Astrocyte of the hippocampus (primary cell): ENCODE results near the gene CTNNBIP1.
A peak's percentile ranks its signal among the peaks of the same experiment; 100 is the strongest.

Source experiments
- DNase-seq: peaks from one replicate; pipeline ENCODE4 v3.0.0; 2011; ENCODE audit warnings: low read depth, low spot score

The CTNNBIP1 gene

DNA sequence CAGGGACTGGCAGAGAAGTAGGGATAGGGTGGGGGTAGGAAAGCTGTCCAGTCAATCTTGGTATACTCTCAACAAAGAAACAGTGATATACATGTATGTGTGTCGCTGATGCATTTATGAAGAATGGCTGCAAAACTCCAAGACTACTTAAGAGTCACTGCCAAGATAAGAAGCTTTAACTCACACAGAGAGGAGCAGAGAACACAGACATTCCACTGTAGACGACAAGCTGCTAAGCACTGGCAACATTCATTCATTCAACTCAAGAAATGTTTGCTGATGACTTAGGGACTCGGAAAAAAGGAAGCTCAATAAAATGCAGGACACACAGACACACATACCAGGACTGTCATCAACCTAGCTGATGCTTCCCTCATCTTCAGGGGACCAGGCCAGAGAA is 5.5 kb downstream of the CTNNBIP1 start:
- peak; percentile 33 for DNase-seq

DNA sequence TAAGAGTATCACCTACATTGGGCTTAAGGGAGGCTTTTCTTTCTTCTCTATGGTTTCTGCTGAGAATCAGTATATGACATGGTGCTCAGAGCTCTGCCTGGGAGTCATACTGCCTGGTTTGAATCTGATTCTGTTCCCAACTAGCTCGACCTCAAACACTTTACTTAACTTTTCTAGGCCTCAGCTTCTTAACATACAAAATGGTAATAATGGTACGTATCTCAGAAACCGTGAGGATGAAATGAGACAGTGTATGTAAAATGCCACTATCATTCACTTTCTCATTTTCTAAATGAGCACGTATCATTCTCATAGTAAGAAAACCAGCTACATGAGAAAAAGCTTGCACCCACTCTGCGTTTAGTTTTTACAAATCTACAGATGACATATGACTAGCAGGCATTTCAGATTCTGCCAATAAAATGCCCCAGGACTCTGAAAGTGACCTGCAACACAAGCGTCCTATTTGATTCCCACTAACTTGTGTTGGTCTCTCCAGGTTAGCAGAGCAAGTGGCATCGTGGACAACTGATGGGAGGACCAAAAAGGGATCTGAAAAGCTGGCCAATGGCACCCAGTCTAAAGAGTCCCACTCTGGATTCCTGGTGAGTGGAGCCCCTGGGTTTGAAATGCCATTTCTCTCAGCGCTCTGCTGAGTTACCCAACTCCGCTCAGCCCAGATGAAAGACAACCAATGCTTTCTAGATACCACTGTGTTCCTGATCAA is 6.1 kb downstream of the CTNNBIP1 start:
- no peak for DNase-seq

DNA sequence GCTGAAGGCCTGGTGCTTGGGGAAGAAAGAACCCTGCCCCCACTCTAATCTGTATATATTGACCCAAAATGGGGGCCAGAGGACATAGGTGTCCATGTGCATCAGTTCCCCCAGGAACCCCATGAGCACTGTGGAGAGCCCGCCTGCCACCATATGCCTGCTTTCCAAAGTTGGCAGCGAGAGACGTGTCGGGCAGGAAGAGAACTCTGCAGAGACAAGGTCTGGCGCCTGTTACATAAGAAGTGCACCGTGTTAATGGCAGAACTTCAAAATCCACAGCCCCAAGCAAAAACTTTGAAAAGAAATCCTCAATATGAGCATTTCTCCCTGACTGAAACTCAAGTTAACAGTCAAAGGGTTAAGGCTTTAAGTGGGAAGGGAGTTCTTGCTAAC is 8.0 kb downstream of the CTNNBIP1 start:
- DNase-seq: no peak

- no peak for DNase-seq
Observed at GRCh38 chr1:9901148-9902059, 8.7 kb downstream of the CTNNBIP1 start.

GRCh38 chr1:9900142-9901043 is 9.7 kb downstream of the CTNNBIP1 start:
- DNase-seq: no peak

GRCh38 chr1:9894115-9894514 is 16.0 kb downstream of the CTNNBIP1 start:
- DNase-seq: no peak

GRCh38 chr1:9892563-9893528 is 17.2 kb downstream of the CTNNBIP1 start:
- DNase-seq: peak; percentile 84

DNA sequence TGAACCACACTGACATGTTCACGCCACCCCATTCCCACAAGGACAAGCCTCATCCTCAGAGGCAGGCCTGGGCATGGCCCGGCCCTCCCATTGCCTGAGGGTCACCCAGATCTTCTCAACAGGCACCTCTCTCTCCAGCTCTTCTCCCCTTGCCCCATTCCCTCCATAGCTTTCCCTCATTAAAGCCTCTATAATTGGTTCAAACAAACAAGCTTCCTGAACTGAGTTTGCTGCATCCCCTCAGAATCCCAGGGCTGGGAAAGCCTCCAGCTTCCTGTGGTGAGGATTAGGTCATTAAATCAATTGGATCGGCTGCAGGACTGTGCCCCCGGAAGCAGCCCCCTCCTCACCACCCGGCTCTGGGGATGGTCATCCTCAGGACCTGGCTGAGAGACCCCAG is 18.9 kb downstream of the CTNNBIP1 start:
- DNase-seq: peak; percentile 80

GRCh38 chr1:9890224-9890731 is 19.8 kb downstream of the CTNNBIP1 start:
- DNase-seq: peak; percentile 81

DNA sequence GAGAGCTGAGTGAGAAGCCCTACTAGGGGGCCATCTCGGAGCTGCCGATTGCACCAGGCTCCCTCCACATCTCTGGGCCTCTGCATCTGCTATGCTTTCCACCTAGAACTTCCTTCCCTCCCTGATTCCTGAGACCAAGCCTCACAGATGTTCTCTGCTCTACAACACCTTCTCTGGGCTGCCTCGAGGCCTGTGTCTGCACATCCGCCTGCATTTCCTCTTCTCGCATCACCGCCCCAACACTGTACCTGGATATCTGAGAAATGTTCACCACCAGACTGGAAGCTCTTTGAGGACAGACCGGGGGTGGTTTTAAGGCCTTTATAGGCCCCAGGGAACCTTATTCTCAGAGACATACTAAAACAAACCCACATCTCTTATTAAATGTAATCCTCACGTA is 20.7 kb downstream of the CTNNBIP1 start:
- DNase-seq: no peak

GRCh38 chr1:9888886-9889285 is 21.2 kb downstream of the CTNNBIP1 start:
- no peak for DNase-seq

- no peak for DNase-seq
Observed at GRCh38 chr1:9887070-9887469, 23.0 kb downstream of the CTNNBIP1 start.

GRCh38 chr1:9886092-9886742 is 23.9 kb downstream of the CTNNBIP1 start:
- DNase-seq: no peak

DNA sequence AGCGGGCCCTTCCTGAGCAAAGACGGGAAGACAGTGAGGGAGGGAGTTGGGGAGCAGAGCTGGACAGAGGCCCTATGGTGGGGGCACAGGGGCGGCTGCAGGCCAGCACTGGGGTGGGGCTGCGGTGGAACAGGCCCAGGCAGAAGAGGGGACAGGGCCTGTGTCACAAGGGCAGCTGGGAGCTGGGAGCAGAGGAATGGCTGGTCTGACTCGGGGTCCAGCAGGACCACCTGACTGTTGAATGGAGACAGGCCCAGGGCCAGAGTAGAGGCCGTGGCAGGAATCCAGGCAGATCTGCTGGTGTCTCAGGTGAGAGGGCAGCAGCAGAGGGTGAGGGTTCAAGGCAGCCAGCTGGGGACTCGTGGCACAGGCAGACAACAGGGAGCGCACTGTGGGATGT is 25.3 kb downstream of the CTNNBIP1 start:
- DNase-seq: no peak

DNA sequence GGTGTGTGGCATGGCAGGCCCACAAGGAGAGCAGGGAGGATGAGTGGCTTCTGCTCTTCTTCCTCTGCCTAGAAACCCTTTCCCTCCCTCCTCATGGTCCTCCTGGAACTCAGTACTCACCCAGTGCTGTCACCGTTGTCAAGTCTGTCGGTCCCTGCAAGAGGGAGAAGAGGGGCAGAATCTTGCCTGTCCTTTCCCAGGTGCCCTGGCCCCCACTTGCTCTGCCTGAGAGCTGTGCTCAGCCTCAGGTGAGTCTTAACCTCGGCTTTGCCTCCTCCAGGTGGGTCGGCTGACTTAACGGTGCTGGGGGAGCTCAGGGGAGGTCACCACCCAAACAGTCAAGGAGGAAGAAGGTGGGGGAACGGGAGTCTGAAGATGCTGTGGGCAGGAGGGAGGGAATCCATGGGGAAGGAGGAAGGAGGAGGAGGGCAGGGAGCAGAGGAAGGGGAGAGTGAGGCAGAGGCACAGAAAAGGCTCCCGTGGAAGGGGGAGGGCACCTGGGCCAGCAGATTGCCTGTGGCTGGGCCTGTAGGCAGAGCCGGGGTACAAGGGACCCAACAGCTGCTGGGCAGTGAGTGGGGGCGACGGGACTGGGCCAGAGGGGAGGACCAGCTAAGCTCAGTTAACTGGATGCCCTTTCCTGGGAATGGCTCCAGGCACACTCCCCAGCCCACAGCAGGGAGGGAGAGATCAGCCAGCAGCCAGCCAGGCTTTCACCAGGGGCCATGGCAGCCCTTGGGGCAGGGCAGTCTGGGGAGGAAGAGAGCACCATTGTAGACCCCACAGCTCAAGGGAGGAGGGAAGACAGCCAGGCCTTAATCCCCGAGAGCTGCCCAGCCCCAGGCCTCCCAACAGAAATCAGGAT is 26.3 kb downstream of the CTNNBIP1 start:
- no peak for DNase-seq

- no peak for DNase-seq
Observed at GRCh38 chr1:9882945-9883303, 27.1 kb downstream of the CTNNBIP1 start.

- DNase-seq: no peak
Observed at GRCh38 chr1:9882296-9882944, 27.6 kb downstream of the CTNNBIP1 start.

DNA sequence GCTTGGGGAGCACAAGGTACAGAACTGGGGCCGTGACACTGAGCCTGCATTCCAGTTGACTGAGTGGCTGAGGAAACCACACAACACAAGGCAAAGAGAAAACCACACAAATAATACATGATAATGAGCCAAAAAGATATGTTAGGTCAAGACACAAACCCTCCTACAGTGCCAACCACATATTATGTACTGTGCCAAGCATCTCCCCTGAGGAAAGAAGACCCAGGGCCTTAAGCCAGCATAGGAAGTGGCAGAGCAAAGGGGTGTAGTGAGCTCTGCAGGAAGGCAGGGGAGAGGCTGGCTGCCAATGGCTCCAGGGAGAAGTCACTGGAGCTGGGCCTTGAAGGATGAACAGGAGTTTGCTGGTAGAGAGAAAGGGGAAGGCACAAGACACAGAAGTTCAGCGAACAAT is 28.2 kb downstream of the CTNNBIP1 start:
- DNase-seq: peak; percentile 85

- DNase-seq: no peak
Observed at GRCh38 chr1:9878404-9878803, 31.7 kb downstream of the CTNNBIP1 start.
